HL-60 (cell line): ENCODE measurements around the gene MC1R.

Source experiments
- CTCF ChIP-seq: IDR thresholded peaks from one replicate; pipeline ENCODE4 v1.5.1; 2011; ENCODE audit warnings: low read length, control low read depth, inconsistent platforms; ENCODE audit not compliant: insufficient read depth
- GABPA ChIP-seq: IDR thresholded peaks from 2 replicates; pipeline ENCODE4 v1.6.1; 2012; ENCODE audit warnings: low read depth
- POLR2AphosphoS5 ChIP-seq: IDR thresholded peaks from 2 replicates; pipeline ENCODE4 v1.6.1; 2012; ENCODE audit warnings: low read depth
- SPI1 ChIP-seq: IDR thresholded peaks from 2 replicates; pipeline ENCODE4 v1.6.1; 2012; ENCODE audit warnings: low read depth, mild to moderate bottlenecking, borderline replicate concordance
- TF ChIP-seq, protein P1 (sequence below): IDR thresholded peaks from 2 replicates; pipeline ENCODE4 v1.6.1; 2012; ENCODE audit warnings: low read depth; ENCODE audit not compliant: insufficient replicate concordance

GRCh38 chr16:89964201-89964600, 45.5 kb downstream of the MC1R start:
- TF ChIP-seq CTCF = no peak
- TF ChIP-seq GABPA = no peak
- no peak for TF ChIP-seq POLR2AphosphoS5
- TF ChIP-seq SPI1 = no peak
- TF ChIP-seq, protein P1, sequence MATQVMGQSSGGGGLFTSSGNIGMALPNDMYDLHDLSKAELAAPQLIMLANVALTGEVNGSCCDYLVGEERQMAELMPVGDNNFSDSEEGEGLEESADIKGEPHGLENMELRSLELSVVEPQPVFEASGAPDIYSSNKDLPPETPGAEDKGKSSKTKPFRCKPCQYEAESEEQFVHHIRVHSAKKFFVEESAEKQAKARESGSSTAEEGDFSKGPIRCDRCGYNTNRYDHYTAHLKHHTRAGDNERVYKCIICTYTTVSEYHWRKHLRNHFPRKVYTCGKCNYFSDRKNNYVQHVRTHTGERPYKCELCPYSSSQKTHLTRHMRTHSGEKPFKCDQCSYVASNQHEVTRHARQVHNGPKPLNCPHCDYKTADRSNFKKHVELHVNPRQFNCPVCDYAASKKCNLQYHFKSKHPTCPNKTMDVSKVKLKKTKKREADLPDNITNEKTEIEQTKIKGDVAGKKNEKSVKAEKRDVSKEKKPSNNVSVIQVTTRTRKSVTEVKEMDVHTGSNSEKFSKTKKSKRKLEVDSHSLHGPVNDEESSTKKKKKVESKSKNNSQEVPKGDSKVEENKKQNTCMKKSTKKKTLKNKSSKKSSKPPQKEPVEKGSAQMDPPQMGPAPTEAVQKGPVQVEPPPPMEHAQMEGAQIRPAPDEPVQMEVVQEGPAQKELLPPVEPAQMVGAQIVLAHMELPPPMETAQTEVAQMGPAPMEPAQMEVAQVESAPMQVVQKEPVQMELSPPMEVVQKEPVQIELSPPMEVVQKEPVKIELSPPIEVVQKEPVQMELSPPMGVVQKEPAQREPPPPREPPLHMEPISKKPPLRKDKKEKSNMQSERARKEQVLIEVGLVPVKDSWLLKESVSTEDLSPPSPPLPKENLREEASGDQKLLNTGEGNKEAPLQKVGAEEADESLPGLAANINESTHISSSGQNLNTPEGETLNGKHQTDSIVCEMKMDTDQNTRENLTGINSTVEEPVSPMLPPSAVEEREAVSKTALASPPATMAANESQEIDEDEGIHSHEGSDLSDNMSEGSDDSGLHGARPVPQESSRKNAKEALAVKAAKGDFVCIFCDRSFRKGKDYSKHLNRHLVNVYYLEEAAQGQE = no peak
